ENCODE results near the gene UPF1.

The UPF1 gene

GRCh38 chr19:18861235-18861634 lies 29.5 kb downstream of the UPF1 start:
- H4K20me1 ChIP-seq (ENCODE audit: insufficient read depth, low read length): no peaks in the 10 kb centered on the region
- H3K36me3 ChIP-seq (replicated peaks; ENCODE audit: insufficient read depth, low read length): peaks cover 27% of the 10 kb centered on the region
- H2AFZ ChIP-seq (ENCODE audit: low read length): no peak overlapping the region
- H3K27ac ChIP-seq (ENCODE audit: low read length): peak overlapping the region; percentile 57; the same call in 1 of the 2 replicates
- H3K79me2 ChIP-seq (ENCODE audit: low read length): peaks cover 57% of the 10 kb centered on the region
- H3K9me3 ChIP-seq (replicated peaks; ENCODE audit: insufficient read depth, low read length): no peaks in the 10 kb centered on the region
- TF ChIP-seq CTCF (IDR thresholded peaks at IDR 0.05; ENCODE audit: low read length) (no peak), EZH2 (optimal IDR thresholded peaks at IDR 0.05; ENCODE audit: low read depth, low read length) (no peak), EZH2phosphoT487 (IDR thresholded peaks at IDR 0.05; ENCODE audit: low read length) (no peak)
- H3K4me1 ChIP-seq (ENCODE audit: low read length): peaks cover 32% of the 10 kb centered on the region
- peak; percentile 84 for DNase-seq
- peak overlapping the region; percentile 25; the same call in 1 of the 2 replicates for H3K4me2 ChIP-seq (ENCODE audit: low read depth, low read length)
- no peaks in the 10 kb centered on the region for H3K9me2 ChIP-seq (replicated peaks; ENCODE audit: insufficient read depth, low read length)
- H3K4me3 ChIP-seq (ENCODE audit: low read length): no peak overlapping the region
- H3K9ac ChIP-seq (ENCODE audit: low read length): no peak overlapping the region
- no peaks in the 10 kb centered on the region for H3K27me3 ChIP-seq (replicated peaks; ENCODE audit: insufficient read depth, low read length)
- H3F3A ChIP-seq (ENCODE audit: insufficient read depth, low read length): peaks cover 18% of the 10 kb centered on the region; the same call in 1 of the 2 replicates

- H2AFZ ChIP-seq (ENCODE audit: low read length): no peak overlapping the region
- peak overlapping the region; percentile 57; the same call in 1 of the 2 replicates for H3K27ac ChIP-seq (ENCODE audit: low read length)
- H3K79me2 ChIP-seq (ENCODE audit: low read length): peaks cover 50% of the 10 kb centered on the region
- H3K9me2 ChIP-seq (replicated peaks; ENCODE audit: insufficient read depth, low read length): no peaks in the 10 kb centered on the region
- H3K9me3 ChIP-seq (replicated peaks; ENCODE audit: insufficient read depth, low read length): no peaks in the 10 kb centered on the region
- H3K4me1 ChIP-seq (ENCODE audit: low read length): peaks cover 32% of the 10 kb centered on the region
- peaks cover 20% of the 10 kb centered on the region; the same call in 1 of the 2 replicates for H3F3A ChIP-seq (ENCODE audit: insufficient read depth, low read length)
- no peak for DNase-seq
- H4K20me1 ChIP-seq (ENCODE audit: insufficient read depth, low read length): no peaks in the 10 kb centered on the region
- H3K4me2 ChIP-seq (ENCODE audit: low read depth, low read length): no peak overlapping the region
- no peak overlapping the region for H3K9ac ChIP-seq (ENCODE audit: low read length)
- no peaks in the 10 kb centered on the region for H3K27me3 ChIP-seq (replicated peaks; ENCODE audit: insufficient read depth, low read length)
- no peak for TF ChIP-seq CTCF (IDR thresholded peaks at IDR 0.05; ENCODE audit: low read length)
- no peak for TF ChIP-seq EZH2phosphoT487 (IDR thresholded peaks at IDR 0.05; ENCODE audit: low read length)
- no peak for TF ChIP-seq EZH2 (optimal IDR thresholded peaks at IDR 0.05; ENCODE audit: low read depth, low read length)
- H3K36me3 ChIP-seq (replicated peaks; ENCODE audit: insufficient read depth, low read length): peaks cover 26% of the 10 kb centered on the region
- no peak overlapping the region for H3K4me3 ChIP-seq (ENCODE audit: low read length)
Measured at GRCh38 chr19:18861917-18862316, 30.2 kb downstream of the UPF1 start.

- Histone ChIP-seq H3K4me2 (ENCODE audit: low read depth, low read length) (no peak overlapping the region), H3K79me2 (ENCODE audit: low read length) (peaks cover 42% of the 10 kb centered on the region), H3K4me1 (ENCODE audit: low read length) (peaks cover 32% of the 10 kb centered on the region), H3K27me3 (replicated peaks; ENCODE audit: insufficient read depth, low read length) (no peaks in the 10 kb centered on the region), H3K4me3 (ENCODE audit: low read length) (no peak overlapping the region), H3K9ac (ENCODE audit: low read length) (no peak overlapping the region), H3K27ac (ENCODE audit: low read length) (no peak overlapping the region), H3K9me3 (replicated peaks; ENCODE audit: insufficient read depth, low read length) (no peaks in the 10 kb centered on the region), H4K20me1 (ENCODE audit: insufficient read depth, low read length) (no peaks in the 10 kb centered on the region), H3F3A (ENCODE audit: insufficient read depth, low read length) (peaks cover 20% of the 10 kb centered on the region; the same call in 1 of the 2 replicates), H3K9me2 (replicated peaks; ENCODE audit: insufficient read depth, low read length) (no peaks in the 10 kb centered on the region), H2AFZ (ENCODE audit: low read length) (no peak overlapping the region), H3K36me3 (replicated peaks; ENCODE audit: insufficient read depth, low read length) (peaks cover 27% of the 10 kb centered on the region)
- no peak for DNase-seq
- TF ChIP-seq CTCF (IDR thresholded peaks at IDR 0.05; ENCODE audit: low read length) (no peak), EZH2 (optimal IDR thresholded peaks at IDR 0.05; ENCODE audit: low read depth, low read length) (no peak)
Measured at GRCh38 chr19:18862976-18863842, 31.4 kb downstream of the UPF1 start.
